ENCODE results near the gene MESP2.

GRCh38 chr15:89781055-89781454 is 4.9 kb downstream of the MESP2 start:
- TF ChIP-seq CTCF (IDR thresholded peaks at IDR 0.05), result no peak
- TF ChIP-seq POLR2A (IDR thresholded peaks at IDR 0.05), result no peak

All from ovary (tissue), 3 donors.